Hepatocyte (in vitro differentiated cells): ENCODE data around the gene CMSS1. TPM values are rescaled to one million over a fixed set of nuclear protein-coding genes. Genes with fewer than 3 reads are reported as not detected.

ENCODE experiments used
- DNase-seq: peaks from one replicate; pipeline ENCODE4 v3.0.0-alpha.2; 2016; ENCODE audit warnings: low spot score
- H2AFZ ChIP-seq: fragments of 200-600 bp; sonication (generic); 2 replicates; pipeline ENCODE4 v1.6.0; 2016; ENCODE audit warnings: antibody characterized with exemption, mild to moderate bottlenecking
- H3K27ac ChIP-seq: fragments of 200-600 bp; sonication (generic); 2 replicates; pipeline ENCODE4 v1.5.1; 2016; ENCODE audit warnings: mild to moderate bottlenecking
- H3K27me3 ChIP-seq: fragments of 200-600 bp; sonication (generic); 2 replicates; pipeline ENCODE4 v1.6.1; 2016
- H3K36me3 ChIP-seq: fragments of 200-600 bp; sonication (generic); replicated peaks from 2 replicates; pipeline ENCODE4 v1.5.1; 2016; ENCODE audit warnings: low read depth; ENCODE audit not compliant: insufficient read depth
- H3K4me1 ChIP-seq: fragments of 200-600 bp; sonication (generic); 2 replicates; pipeline ENCODE4 v1.5.1; 2016; ENCODE audit warnings: mild to moderate bottlenecking, moderate library complexity; ENCODE audit not compliant: insufficient read depth
- H3K4me2 ChIP-seq: fragments of 200-600 bp; sonication (generic); 2 replicates; pipeline ENCODE4 v1.6.0; 2016
- H3K4me3 ChIP-seq: fragments of 200-600 bp; sonication (generic); 2 replicates; pipeline ENCODE4 v1.5.1; 2016; ENCODE audit warnings: mild to moderate bottlenecking
- H3K79me2 ChIP-seq: fragments of 200-600 bp; sonication (generic); 2 replicates; pipeline ENCODE4 v1.6.0; 2017; ENCODE audit warnings: mild to moderate bottlenecking
- H3K9me2 ChIP-seq: fragments of 200-600 bp; sonication (generic); replicated peaks from 2 replicates; pipeline ENCODE4 v1.6.0; 2017; ENCODE audit warnings: mild to moderate bottlenecking; ENCODE audit not compliant: insufficient read depth
- H3K9me3 ChIP-seq: fragments of 200-600 bp; sonication (generic); 2 replicates; pipeline ENCODE4 v1.5.1; 2016; ENCODE audit warnings: low read depth, mild to moderate bottlenecking
- H4K20me1 ChIP-seq: fragments of 200-600 bp; sonication (generic); 2 replicates; pipeline ENCODE4 v1.6.0; 2016; ENCODE audit warnings: mild to moderate bottlenecking; ENCODE audit not compliant: insufficient read depth, poor library complexity, severe bottlenecking
- CTCF ChIP-seq: fragments of 200-600 bp; sonication (generic); IDR thresholded peaks from 2 replicates; pipeline ENCODE4 v1.5.1; 2016; ENCODE audit warnings: antibody characterized with exemption, mild to moderate bottlenecking; ENCODE audit not compliant: poor library complexity
- EZH2 ChIP-seq: fragments of 200-600 bp; sonication (generic); IDR thresholded peaks from 2 replicates; pipeline ENCODE4 v1.6.1; 2016; ENCODE audit warnings: antibody characterized with exemption, mild to moderate bottlenecking, borderline replicate concordance
- EZH2phosphoT487 ChIP-seq: fragments of 200-600 bp; sonication (generic); IDR thresholded peaks from one replicate; pipeline ENCODE4 v1.6.1; 2018; ENCODE audit warnings: antibody characterized with exemption, mild to moderate bottlenecking, low read depth, moderate library complexity; ENCODE audit not compliant: unreplicated experiment, severe bottlenecking
- WGBS: methylation state at CpG from one replicate; pipeline ENCODE4 v1.1.6; 2016; ENCODE audit warnings: low lambda C conversion rate; ENCODE audit errors: missing lambda C conversion rate; 5-methylcytosine and 5-hydroxymethylcytosine counted together
- polyA plus RNA-seq: library from polyadenylated mRNA; unstranded; fragments of >200 nt; fragmentation: Nextera tagmentation; extraction: Ambion mirVana; gene quantifications from 2 replicates; pipeline ENCODE4 v1.2.1, GENCODE V29; 2016
- total RNA-seq: library from RNA; depleted of rRNA; stranded (reverse); fragments of >200 nt; gene quantifications from 2 replicates; pipeline ENCODE4 v1.2.3, GENCODE V29; 2014

The CMSS1 gene
- total and polyA plus RNA-seq, 2 experiments from 2014 or later: 11.8 to 17.0 TPM

DNA sequence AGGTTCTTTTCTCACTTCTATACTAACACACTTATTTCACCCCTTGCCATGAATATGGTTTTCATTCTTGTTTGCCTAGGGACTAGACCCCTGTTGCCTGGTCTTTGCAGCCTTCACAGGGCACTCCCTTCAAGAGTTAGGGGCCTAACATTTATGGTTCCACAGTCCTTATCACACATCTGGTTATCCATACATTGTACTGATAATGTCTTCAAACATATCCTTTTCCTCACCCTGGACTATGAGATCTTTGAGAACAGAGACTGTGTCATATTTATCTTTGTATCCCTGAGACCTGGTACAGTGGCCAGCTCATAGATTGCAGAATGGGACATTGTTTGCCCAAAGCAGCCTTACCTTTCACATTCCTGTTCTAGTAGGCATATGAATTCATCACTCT is 106.2 kb downstream of the CMSS1 start:
- Histone ChIP-seq H3K27ac (peak overlapping the region; percentile 76), H3K79me2 (no peaks in the 10 kb centered on the region), H3K9me3 (no peaks in the 10 kb centered on the region), H2AFZ (no peak overlapping the region), H3K4me2 (no peak overlapping the region), H3K4me1 (peaks cover 33% of the 10 kb centered on the region), H3K36me3 (no peaks in the 10 kb centered on the region), H3K27me3 (no peaks in the 10 kb centered on the region), H4K20me1 (no peaks in the 10 kb centered on the region), H3K9me2 (no peaks in the 10 kb centered on the region), H3K4me3 (no peak overlapping the region)
- DNase-seq: no peak
- TF ChIP-seq CTCF: no peak
- TF ChIP-seq EZH2: no peak
- no peak for TF ChIP-seq EZH2phosphoT487

GRCh38 chr3:99925584-99926230 is 108.0 kb downstream of the CMSS1 start:
- no peak overlapping the region for H3K4me3 ChIP-seq
- no peaks in the 10 kb centered on the region for H3K9me2 ChIP-seq
- WGBS: 52% methylated on average over 4 of the region's 4 CpGs
- no peak for TF ChIP-seq CTCF
- TF ChIP-seq EZH2phosphoT487: no peak
- TF ChIP-seq EZH2: no peak
- DNase-seq: peak; percentile 51
- no peaks in the 10 kb centered on the region for H3K9me3 ChIP-seq
- H3K27ac ChIP-seq: peak overlapping the region; percentile 76
- H3K4me2 ChIP-seq: no peak overlapping the region
- H4K20me1 ChIP-seq: no peaks in the 10 kb centered on the region
- no peak overlapping the region for H2AFZ ChIP-seq
- no peaks in the 10 kb centered on the region for H3K36me3 ChIP-seq
- no peaks in the 10 kb centered on the region for H3K79me2 ChIP-seq
- no peaks in the 10 kb centered on the region for H3K27me3 ChIP-seq
- peaks cover 36% of the 10 kb centered on the region for H3K4me1 ChIP-seq

DNA sequence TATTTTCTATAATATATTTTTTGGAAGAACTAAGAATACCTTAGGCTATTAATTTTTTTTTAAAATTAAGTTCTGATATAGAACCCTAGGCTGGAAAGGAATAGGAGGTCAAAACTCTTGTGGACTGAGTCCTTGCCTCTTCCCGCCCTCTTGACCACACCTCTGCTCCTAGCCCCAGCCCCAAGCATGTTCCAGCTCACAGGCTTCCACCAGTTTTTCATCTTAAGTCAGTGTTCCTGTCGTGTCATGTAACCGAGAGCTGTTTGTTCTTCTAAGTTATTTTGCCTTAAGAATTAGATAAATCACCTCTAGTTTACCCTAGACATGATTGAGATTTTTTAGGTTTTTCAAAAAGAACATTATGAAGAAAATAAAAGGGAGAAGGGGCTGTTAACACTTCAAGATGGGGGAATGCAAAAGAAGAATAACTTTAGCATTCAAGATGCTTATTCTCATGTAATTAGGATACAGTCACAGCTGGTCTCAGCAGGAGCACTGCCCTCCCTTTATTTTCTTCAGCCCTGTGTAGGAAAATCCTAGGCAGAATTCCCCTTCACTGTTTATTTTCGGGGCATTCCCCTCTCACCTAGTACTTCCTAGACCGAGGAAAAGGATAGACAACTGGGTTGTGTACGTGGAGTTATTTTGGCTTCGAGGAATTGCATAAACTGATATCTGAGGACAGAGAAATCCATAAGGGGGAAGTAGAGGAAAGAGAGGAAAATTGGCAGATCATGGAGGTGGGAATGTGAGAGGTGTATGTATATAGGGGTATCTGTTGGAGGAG is 110.2 kb downstream of the CMSS1 start:
- H3K27ac ChIP-seq: peak overlapping the region; percentile 12
- 71% methylated on average over 7 of the region's 7 CpGs for WGBS

More for the DNA sequence above, 110.2 kb downstream of the CMSS1 start:
- peaks cover 32% of the 10 kb centered on the region for H3K4me1 ChIP-seq
- no peaks in the 10 kb centered on the region for H3K9me3 ChIP-seq
- H3K27me3 ChIP-seq: no peaks in the 10 kb centered on the region
- no peaks in the 10 kb centered on the region for H3K79me2 ChIP-seq
- H2AFZ ChIP-seq: no peak overlapping the region
- no peak overlapping the region for H3K4me2 ChIP-seq
- no peaks in the 10 kb centered on the region for H3K36me3 ChIP-seq
- no peak overlapping the region for H3K4me3 ChIP-seq
- TF ChIP-seq EZH2phosphoT487 (no peak), CTCF (no peak)
- no peaks in the 10 kb centered on the region for H4K20me1 ChIP-seq
- no peak for DNase-seq
- no peaks in the 10 kb centered on the region for H3K9me2 ChIP-seq
